GM12872 (cell line): ENCODE results near the gene NBL1.

Experiments
- CTCF ChIP-seq: IDR thresholded peaks from 3 replicates; pipeline ENCODE4 v1.5.1; 2011; ENCODE audit warnings: low read depth, mild to moderate bottlenecking, low read length, moderate library complexity; ENCODE audit not compliant: insufficient read depth

NBL1 gene

GRCh38 chr1:19605967-19606366 lies 38.1 kb upstream of the NBL1 start:
- TF ChIP-seq CTCF, result no peak

GRCh38 chr1:19606817-19607642 lies 37.1 kb upstream of the NBL1 start:
- no peak for TF ChIP-seq CTCF

DNA sequence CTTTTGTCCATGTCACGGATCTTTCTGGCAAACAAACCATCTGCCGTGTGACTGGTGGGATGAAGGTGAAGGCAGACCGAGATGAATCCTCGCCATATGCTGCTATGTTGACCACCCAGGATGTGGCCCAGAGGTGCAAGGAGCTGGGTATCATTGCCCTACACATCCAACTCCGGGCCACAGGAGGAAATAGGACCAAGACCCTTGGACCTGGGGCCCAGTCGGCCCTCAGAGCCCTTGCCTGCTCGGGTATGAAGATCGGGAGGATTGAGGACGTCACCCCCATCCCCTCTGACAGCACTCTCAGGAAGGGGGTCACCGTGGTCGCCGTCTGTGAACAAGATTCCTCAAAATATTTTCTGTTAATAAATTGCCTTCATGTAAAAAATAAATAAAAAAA lies 35.9 kb upstream of the NBL1 start:
- TF ChIP-seq CTCF, result no peak

GRCh38 chr1:19610282-19610981 lies 33.7 kb upstream of the NBL1 start:
- TF ChIP-seq CTCF, result no peak

GRCh38 chr1:19612530-19612929 lies 31.6 kb upstream of the NBL1 start:
- no peak for TF ChIP-seq CTCF

DNA sequence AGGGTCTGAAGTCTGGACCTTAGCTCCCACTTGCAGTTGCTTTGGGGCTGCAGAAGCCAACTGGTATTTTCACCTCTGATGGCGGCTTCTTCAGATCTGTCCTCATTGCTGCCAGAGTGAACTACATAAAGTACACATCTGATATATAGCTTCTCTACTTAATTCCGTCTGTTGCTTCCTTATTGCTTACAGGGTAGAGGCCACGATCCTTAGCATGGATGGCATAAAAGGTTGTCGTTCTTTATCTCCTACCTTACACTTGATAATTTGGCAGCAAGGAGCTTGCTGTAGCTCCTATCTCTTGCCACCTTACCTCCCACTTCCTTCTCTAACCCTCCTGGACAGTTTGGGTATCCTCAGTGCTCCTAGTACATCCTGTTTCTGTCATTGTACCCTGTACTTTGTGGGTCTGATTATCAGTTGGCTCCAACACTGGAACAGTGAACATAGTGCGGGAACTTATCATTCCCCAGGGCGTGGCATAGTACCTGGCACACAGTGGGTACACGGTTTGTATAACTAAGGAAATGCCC lies 30.9 kb upstream of the NBL1 start:
- TF ChIP-seq CTCF, result no peak

GRCh38 chr1:19615438-19615837 lies 28.7 kb upstream of the NBL1 start:
- TF ChIP-seq CTCF, result no peak
